Gastrocnemius medialis (tissue), 4 donors: Measurements from ENCODE around the gene HOXB8.

ENCODE experiments used
- CTCF ChIP-seq, 5 experiments: fragments of 450-650 bp in 3 of 5; fragments of 200-600 bp in 2 of 5; sonication (generic) in 2 of 5; IDR thresholded peaks in 4 of 5; conservative IDR thresholded peaks in 1 of 5; 1 replicate in 4 of 5; 2 replicates in 1 of 5; pipeline ENCODE4 v1.5.1; 2016 to 2019; ENCODE audit warnings: antibody characterized with exemption in 5 of 5, mild to moderate bottlenecking in 3 of 5, moderate library complexity in 3 of 5
- POLR2A ChIP-seq, 2 donors: fragments of 450-650 bp; IDR thresholded peaks; one replicate each; pipeline ENCODE4 v1.6.1; 2017; ENCODE audit warnings: antibody characterized with exemption in 2 of 2, mild to moderate bottlenecking in 2 of 2, moderate library complexity in 2 of 2

GRCh38 chr17:48637323-48638260 lies 22.5 kb upstream of the HOXB8 start:
- TF ChIP-seq CTCF (IDR thresholded peaks at IDR 0.05 in 4 of 5, conservative IDR thresholded peaks at IDR 0.05 in 1 of 5) = no peak
- TF ChIP-seq POLR2A (IDR thresholded peaks at IDR 0.05) = no peak
